Activated naive CD8-positive, alpha-beta T cell treated with anti-CD3 and anti-CD28 coated beads, Interleukin-2, amount 50 U/mL, for 24 hours (primary cell): Measurements from ENCODE around the gene PDE4D.

Experiments
- ATAC-seq: fragments of 150-1000 bp; cut with Tn5 transposase; one replicate; pipeline ENCODE4 v1.10.0; 2021
- DNase-seq: peaks from one replicate; pipeline ENCODE4 v3.0.0; 2021
- H3K27ac Mint-ChIP-seq: one replicate; pipeline ENCODE4 v1.8.0; 2021; ENCODE audit warnings: mild to moderate bottlenecking, mixed read lengths
- H3K27me3 Mint-ChIP-seq: one replicate; pipeline ENCODE4 v1.8.0; 2021; ENCODE audit warnings: mixed read lengths
- H3K36me3 Mint-ChIP-seq: one replicate; pipeline ENCODE4 v1.8.0; 2021; ENCODE audit warnings: low read depth, mixed read lengths
- H3K4me1 Mint-ChIP-seq: one replicate; pipeline ENCODE4 v1.8.0; 2021; ENCODE audit warnings: mixed read lengths
- H3K4me3 Mint-ChIP-seq: one replicate; pipeline ENCODE4 v1.8.0; 2021; ENCODE audit warnings: mild to moderate bottlenecking, moderate library complexity, mixed read lengths
- H3K9me3 Mint-ChIP-seq: one replicate; pipeline ENCODE4 v1.8.0; 2021; ENCODE audit warnings: mixed read lengths

Gene PDE4D

GRCh38 chr5:59617186-59617771, 276.2 kb downstream of the PDE4D start:
- no peak overlapping the region for H3K27ac Mint-ChIP-seq
- H3K4me1 Mint-ChIP-seq: no peaks in the 10 kb centered on the region
- H3K9me3 Mint-ChIP-seq: no peaks in the 10 kb centered on the region
- H3K36me3 Mint-ChIP-seq: no peaks in the 10 kb centered on the region
- ATAC-seq: no peak
- no peaks in the 10 kb centered on the region for H3K27me3 Mint-ChIP-seq
- no peak overlapping the region for H3K4me3 Mint-ChIP-seq
- no peak for DNase-seq

- H3K27ac Mint-ChIP-seq: no peak overlapping the region
- ATAC-seq: no peak
- no peaks in the 10 kb centered on the region for H3K4me1 Mint-ChIP-seq
- H3K4me3 Mint-ChIP-seq: no peak overlapping the region
- H3K36me3 Mint-ChIP-seq: no peaks in the 10 kb centered on the region
- no peaks in the 10 kb centered on the region for H3K27me3 Mint-ChIP-seq
- no peak for DNase-seq
- H3K9me3 Mint-ChIP-seq: no peaks in the 10 kb centered on the region
Measured at GRCh38 chr5:59616413-59616812, 277.1 kb downstream of the PDE4D start.

GRCh38 chr5:59615272-59615671, 278.3 kb downstream of the PDE4D start:
- Mint-ChIP-seq H3K4me1 (no peaks in the 10 kb centered on the region), H3K4me3 (no peak overlapping the region), H3K9me3 (no peaks in the 10 kb centered on the region), H3K36me3 (no peaks in the 10 kb centered on the region), H3K27ac (no peak overlapping the region), H3K27me3 (no peaks in the 10 kb centered on the region)
- DNase-seq: no peak
- ATAC-seq: no peak

GRCh38 chr5:59609501-59610265, 283.8 kb downstream of the PDE4D start:
- DNase-seq (no peak), ATAC-seq (peak; percentile 41)
- Mint-ChIP-seq H3K27ac (no peak overlapping the region), H3K27me3 (peaks cover 2% of the 10 kb centered on the region), H3K4me1 (peaks cover 7% of the 10 kb centered on the region), H3K36me3 (no peaks in the 10 kb centered on the region), H3K4me3 (no peak overlapping the region), H3K9me3 (no peaks in the 10 kb centered on the region)

GRCh38 chr5:59608745-59609144, 284.8 kb downstream of the PDE4D start:
- H3K4me3 Mint-ChIP-seq: no peak overlapping the region

GRCh38 chr5:59607138-59607765, 286.3 kb downstream of the PDE4D start:
- Mint-ChIP-seq H3K27ac (no peak overlapping the region), H3K27me3 (peaks cover 2% of the 10 kb centered on the region), H3K36me3 (no peaks in the 10 kb centered on the region), H3K4me3 (no peak overlapping the region), H3K9me3 (no peaks in the 10 kb centered on the region), H3K4me1 (peaks cover 7% of the 10 kb centered on the region)
- DNase-seq: no peak
- no peak for ATAC-seq

More at GRCh38 chr5:59608745-59609144, 284.8 kb downstream of the PDE4D start:
- Mint-ChIP-seq H3K27ac (no peak overlapping the region), H3K27me3 (peaks cover 2% of the 10 kb centered on the region), H3K9me3 (no peaks in the 10 kb centered on the region), H3K4me1 (peaks cover 7% of the 10 kb centered on the region), H3K36me3 (no peaks in the 10 kb centered on the region)
- ATAC-seq: peak; percentile 77
- DNase-seq: no peak

- Mint-ChIP-seq H3K27me3 (peaks cover 2% of the 10 kb centered on the region), H3K27ac (no peak overlapping the region), H3K4me1 (peaks cover 7% of the 10 kb centered on the region), H3K4me3 (no peak overlapping the region), H3K9me3 (no peaks in the 10 kb centered on the region), H3K36me3 (no peaks in the 10 kb centered on the region)
- ATAC-seq: no peak
- DNase-seq: no peak
Measured at GRCh38 chr5:59605915-59606314, 287.6 kb downstream of the PDE4D start.

GRCh38 chr5:59604111-59604510, 289.4 kb downstream of the PDE4D start:
- no peaks in the 10 kb centered on the region for H3K9me3 Mint-ChIP-seq
- peaks cover 6% of the 10 kb centered on the region for H3K4me1 Mint-ChIP-seq
- H3K36me3 Mint-ChIP-seq: no peaks in the 10 kb centered on the region
- ATAC-seq (no peak), DNase-seq (no peak)
- no peak overlapping the region for H3K4me3 Mint-ChIP-seq
- peaks cover 2% of the 10 kb centered on the region for H3K27me3 Mint-ChIP-seq
- no peak overlapping the region for H3K27ac Mint-ChIP-seq

- Mint-ChIP-seq H3K36me3 (no peaks in the 10 kb centered on the region), H3K27ac (no peak overlapping the region), H3K4me3 (no peak overlapping the region), H3K4me1 (peaks cover 2% of the 10 kb centered on the region), H3K27me3 (no peaks in the 10 kb centered on the region), H3K9me3 (no peaks in the 10 kb centered on the region)
- ATAC-seq (no peak), DNase-seq (no peak)
Measured at GRCh38 chr5:59600998-59601397, 292.5 kb downstream of the PDE4D start.

- peaks cover 4% of the 10 kb centered on the region for H3K9me3 Mint-ChIP-seq
- no peak for DNase-seq
- H3K4me3 Mint-ChIP-seq: no peak overlapping the region
- ATAC-seq: no peak
- no peak overlapping the region for H3K27ac Mint-ChIP-seq
- H3K36me3 Mint-ChIP-seq: no peaks in the 10 kb centered on the region
- H3K4me1 Mint-ChIP-seq: peaks cover 2% of the 10 kb centered on the region
- H3K27me3 Mint-ChIP-seq: no peaks in the 10 kb centered on the region
Measured at GRCh38 chr5:59600153-59600552, 293.4 kb downstream of the PDE4D start.

- no peaks in the 10 kb centered on the region for H3K36me3 Mint-ChIP-seq
Measured at GRCh38 chr5:59599729-59600128, 293.8 kb downstream of the PDE4D start.

GRCh38 chr5:59598547-59598874, 295.0 kb downstream of the PDE4D start:
- peaks cover 2% of the 10 kb centered on the region for H3K4me1 Mint-ChIP-seq
- no peaks in the 10 kb centered on the region for H3K27me3 Mint-ChIP-seq
- H3K4me3 Mint-ChIP-seq: no peak overlapping the region
- H3K36me3 Mint-ChIP-seq: no peaks in the 10 kb centered on the region
- H3K27ac Mint-ChIP-seq: no peak overlapping the region
- peaks cover 9% of the 10 kb centered on the region for H3K9me3 Mint-ChIP-seq
- DNase-seq (no peak), ATAC-seq (no peak)

More at GRCh38 chr5:59599729-59600128, 293.8 kb downstream of the PDE4D start:
- ATAC-seq (no peak), DNase-seq (no peak)
- Mint-ChIP-seq H3K27ac (no peak overlapping the region), H3K9me3 (peaks cover 4% of the 10 kb centered on the region), H3K4me1 (peaks cover 2% of the 10 kb centered on the region), H3K27me3 (no peaks in the 10 kb centered on the region), H3K4me3 (no peak overlapping the region)

GRCh38 chr5:59597690-59598546, 295.6 kb downstream of the PDE4D start:
- Mint-ChIP-seq H3K27me3 (no peaks in the 10 kb centered on the region), H3K27ac (no peak overlapping the region), H3K9me3 (peaks cover 9% of the 10 kb centered on the region), H3K36me3 (no peaks in the 10 kb centered on the region), H3K4me1 (peaks cover 2% of the 10 kb centered on the region), H3K4me3 (no peak overlapping the region)
- no peak for ATAC-seq
- no peak for DNase-seq

GRCh38 chr5:59596586-59597350, 296.8 kb downstream of the PDE4D start:
- ATAC-seq (no peak), DNase-seq (no peak)
- H3K27me3 Mint-ChIP-seq: no peaks in the 10 kb centered on the region
- no peaks in the 10 kb centered on the region for H3K36me3 Mint-ChIP-seq
- no peak overlapping the region for H3K4me3 Mint-ChIP-seq
- H3K4me1 Mint-ChIP-seq: peaks cover 6% of the 10 kb centered on the region
- H3K9me3 Mint-ChIP-seq: peaks cover 9% of the 10 kb centered on the region
- H3K27ac Mint-ChIP-seq: no peak overlapping the region
